ENCODE measurements around the gene TK1. TPM values are rescaled to one million over a fixed set of nuclear protein-coding genes. Genes with fewer than 3 reads are reported as not detected.

The TK1 gene
- total and polyA plus RNA-seq, 12 donors, result 1.3 to 11.6 (median 2.5) TPM

DNA sequence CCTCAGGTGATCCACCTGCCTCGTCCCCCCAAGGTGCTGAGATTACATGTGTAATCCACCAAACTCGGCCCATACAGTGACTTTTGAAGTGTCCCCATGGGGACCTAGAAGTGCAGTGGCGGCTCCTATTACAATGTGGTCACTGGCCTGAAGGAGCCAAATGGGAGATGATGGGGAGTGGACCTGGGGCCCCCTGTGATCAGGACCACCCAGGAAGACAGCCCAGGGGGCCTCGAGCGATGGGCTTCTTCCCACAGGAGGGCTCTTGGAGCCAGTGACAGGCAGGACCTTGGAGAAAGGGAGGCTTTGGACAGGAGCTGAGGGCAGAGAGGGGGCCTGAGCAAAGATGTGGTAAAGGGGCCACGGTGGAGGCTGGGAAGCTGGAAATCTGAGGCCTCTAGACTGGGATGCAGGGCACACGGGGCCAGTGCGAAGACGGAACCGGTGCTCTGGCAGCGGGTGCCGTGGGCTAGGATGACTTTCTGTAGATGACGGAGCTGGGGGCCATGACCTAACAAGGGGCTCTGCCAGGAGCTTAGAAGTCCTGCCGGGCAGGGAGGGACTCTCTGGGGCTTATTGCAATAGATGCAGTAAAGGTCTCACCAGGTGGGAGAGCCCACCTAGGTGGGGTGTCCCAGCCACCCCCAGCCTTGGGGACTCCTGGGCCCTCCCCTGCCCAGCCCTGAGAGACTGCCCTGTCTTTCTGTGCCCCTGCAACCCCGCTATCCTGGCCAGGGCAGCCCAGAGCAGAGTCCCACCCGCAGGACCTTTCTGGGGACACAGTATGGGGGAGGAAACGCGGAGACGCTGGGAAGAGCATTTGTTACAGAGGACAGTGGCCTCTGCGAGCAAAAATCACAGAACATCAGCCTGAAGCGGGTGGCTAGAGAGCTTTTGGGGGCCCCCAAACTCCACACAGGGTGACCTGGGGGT, 43.4 kb downstream of the TK1 start:
- intact Hi-C loops (cut with DNase I), result no loop called here
- Histone ChIP-seq H3K9me3 (replicated peaks in 1 of 3) (no peaks in the 10 kb centered on the region), H3K36me3 (replicated peaks in 1 of 2) (no peaks in the 10 kb centered on the region), H3K4me1 (replicated peaks in 1 of 2) (peaks cover 22 to 39% of the 10 kb centered on the region in 2 donors), H3K4me3 (no peak overlapping the region), H3K27me3 (no peaks in the 10 kb centered on the region), H3K27ac (peak overlapping the region in 2 of 5 donors; percentile 54 to 62)
- 80 to 83% (median 82%) methylated on average over 16 to 21 of the region's 21 CpGs for WGBS, 4 donors
- no peak for TF ChIP-seq POLR2A (IDR thresholded peaks at IDR 0.05)
- TF ChIP-seq, protein P1, sequence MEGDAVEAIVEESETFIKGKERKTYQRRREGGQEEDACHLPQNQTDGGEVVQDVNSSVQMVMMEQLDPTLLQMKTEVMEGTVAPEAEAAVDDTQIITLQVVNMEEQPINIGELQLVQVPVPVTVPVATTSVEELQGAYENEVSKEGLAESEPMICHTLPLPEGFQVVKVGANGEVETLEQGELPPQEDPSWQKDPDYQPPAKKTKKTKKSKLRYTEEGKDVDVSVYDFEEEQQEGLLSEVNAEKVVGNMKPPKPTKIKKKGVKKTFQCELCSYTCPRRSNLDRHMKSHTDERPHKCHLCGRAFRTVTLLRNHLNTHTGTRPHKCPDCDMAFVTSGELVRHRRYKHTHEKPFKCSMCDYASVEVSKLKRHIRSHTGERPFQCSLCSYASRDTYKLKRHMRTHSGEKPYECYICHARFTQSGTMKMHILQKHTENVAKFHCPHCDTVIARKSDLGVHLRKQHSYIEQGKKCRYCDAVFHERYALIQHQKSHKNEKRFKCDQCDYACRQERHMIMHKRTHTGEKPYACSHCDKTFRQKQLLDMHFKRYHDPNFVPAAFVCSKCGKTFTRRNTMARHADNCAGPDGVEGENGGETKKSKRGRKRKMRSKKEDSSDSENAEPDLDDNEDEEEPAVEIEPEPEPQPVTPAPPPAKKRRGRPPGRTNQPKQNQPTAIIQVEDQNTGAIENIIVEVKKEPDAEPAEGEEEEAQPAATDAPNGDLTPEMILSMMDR (IDR thresholded peaks at IDR 0.05), result no peak
- peak in 1 of 7 donors; percentile 15 for DNase-seq

DNA sequence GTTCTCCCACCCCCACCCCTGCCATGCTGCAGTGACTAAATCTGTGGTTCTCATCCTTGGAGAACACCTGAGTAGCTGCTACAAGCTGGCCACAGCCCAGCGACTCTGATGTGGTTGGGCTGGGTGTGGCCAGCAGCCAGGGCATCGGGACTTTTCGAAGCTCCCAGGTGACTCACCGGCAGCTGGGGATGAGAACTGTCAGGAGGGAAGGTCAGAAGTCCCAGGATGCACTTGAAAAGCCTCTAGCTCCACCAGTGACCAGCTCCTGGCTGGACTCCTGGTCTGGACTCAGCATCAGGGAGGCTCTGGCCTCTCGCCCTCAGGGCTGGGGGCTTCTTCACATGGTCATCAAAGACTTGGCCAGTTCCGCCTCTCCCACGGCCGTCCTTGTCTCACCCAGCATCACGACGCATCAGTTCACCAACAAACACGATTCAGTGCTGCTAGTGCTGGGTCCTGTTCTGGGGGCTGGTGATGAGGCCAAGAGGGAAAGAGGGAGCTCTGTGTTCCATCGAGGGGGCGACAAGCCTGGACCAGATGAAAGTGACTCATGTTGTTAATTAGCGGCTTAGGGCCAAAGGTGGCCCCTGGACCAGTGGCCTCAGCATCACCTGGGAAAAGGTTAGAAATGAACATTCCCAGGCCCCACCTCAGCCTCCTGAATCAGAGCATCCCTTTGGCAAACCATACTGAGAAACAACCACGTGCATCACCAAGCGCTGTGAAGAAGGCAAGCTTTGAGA, 44.6 kb downstream of the TK1 start:
- 59 to 73% (median 67%) methylated on average over 10 to 16 of the region's 16 CpGs for WGBS, 4 donors
- H3K4me1 ChIP-seq (replicated peaks in 1 of 2), result peaks cover 22 to 39% of the 10 kb centered on the region in 2 donors
- H3K36me3 ChIP-seq (replicated peaks in 1 of 2), result no peaks in the 10 kb centered on the region
- no peaks in the 10 kb centered on the region for H3K27me3 ChIP-seq
- no peak overlapping the region for H3K4me3 ChIP-seq
- no peak for TF ChIP-seq POLR2A (IDR thresholded peaks at IDR 0.05)
- TF ChIP-seq, protein P1 (IDR thresholded peaks at IDR 0.05), result no peak
- no peaks in the 10 kb centered on the region for H3K9me3 ChIP-seq (replicated peaks in 1 of 3)
- DNase-seq, result peak in 6 of 7 donors; percentile 56 to 84 (median 66)
- intact Hi-C loops (cut with DNase I), result no loop called here
- H3K27ac ChIP-seq, result no peak overlapping the region

DNA sequence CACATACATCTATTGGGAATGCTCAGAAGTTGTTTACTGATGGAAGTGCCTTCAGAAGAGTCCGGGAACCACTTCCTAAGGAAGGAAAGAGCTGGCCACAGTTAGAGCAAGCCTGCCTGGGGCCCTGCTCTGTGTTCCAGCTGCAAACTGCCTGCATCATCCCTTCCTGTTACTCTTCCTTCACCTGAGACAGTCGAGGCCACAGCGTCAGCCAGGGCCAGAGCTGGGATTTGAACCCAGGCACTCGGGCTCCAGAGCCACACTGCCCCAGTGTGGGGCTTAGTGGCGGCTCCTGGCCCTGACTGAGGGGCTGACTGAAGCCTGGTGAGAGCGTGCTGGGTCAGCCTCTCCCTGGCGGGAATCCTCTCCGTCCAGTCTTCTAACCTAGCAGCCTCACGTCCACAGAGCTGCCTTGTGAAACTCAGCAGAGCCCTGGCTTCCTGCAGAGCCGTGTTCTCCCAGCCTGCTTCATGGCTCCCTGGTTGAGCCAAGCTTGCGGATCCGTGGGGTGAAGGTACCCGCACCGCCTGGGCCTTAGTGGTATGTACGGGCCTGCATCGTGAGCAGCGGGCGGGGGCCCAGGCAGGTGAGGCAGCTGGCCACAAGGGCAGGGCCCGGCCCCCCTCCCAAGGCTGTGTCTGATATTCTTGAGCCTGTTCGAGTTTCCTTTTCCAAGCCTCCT, 45.3 kb downstream of the TK1 start:
- Histone ChIP-seq H3K4me3 (no peak overlapping the region), H3K9me3 (replicated peaks in 1 of 3) (no peaks in the 10 kb centered on the region), H3K4me1 (replicated peaks in 1 of 2) (peaks cover 22 to 39% of the 10 kb centered on the region in 2 donors), H3K36me3 (replicated peaks in 1 of 2) (no peaks in the 10 kb centered on the region), H3K27me3 (no peaks in the 10 kb centered on the region), H3K27ac (peak overlapping the region in 1 of 5 donors; percentile 8)
- intact Hi-C loops (cut with DNase I), result no loop called here
- DNase-seq, result no peak
- WGBS, 4 donors, result 75 to 82% (median 76%) methylated on average over 17 to 20 of the region's 20 CpGs
- TF ChIP-seq, protein P1 (IDR thresholded peaks at IDR 0.05), result no peak
- no peak for TF ChIP-seq POLR2A (IDR thresholded peaks at IDR 0.05)
